Putamen (tissue), 1 donor: ENCODE measurements around the gene GALT.
"Not testable (repeated sequence)": the region's sequence is repeated elsewhere in the genome, so short reads cannot be mapped to it uniquely, and the experiment has no call there.

ENCODE experiments used
- DNase-seq: peaks from one replicate; pipeline ENCODE4 v3.0.0-alpha.2; 2016; ENCODE audit warnings: low spot score

Gene GALT

GRCh38 chr9:34627716-34628655, 18.5 kb upstream of the GALT start:
- DNase-seq, result no peak

GRCh38 chr9:34628656-34629490, 17.6 kb upstream of the GALT start, which contains the start of gene ARID3C:
ARID3C (minus strand) TSS chr9:34629066; CDS start chr9:34628014, 1,052 bp downstream.
- DNase-seq, result no peak

DNA sequence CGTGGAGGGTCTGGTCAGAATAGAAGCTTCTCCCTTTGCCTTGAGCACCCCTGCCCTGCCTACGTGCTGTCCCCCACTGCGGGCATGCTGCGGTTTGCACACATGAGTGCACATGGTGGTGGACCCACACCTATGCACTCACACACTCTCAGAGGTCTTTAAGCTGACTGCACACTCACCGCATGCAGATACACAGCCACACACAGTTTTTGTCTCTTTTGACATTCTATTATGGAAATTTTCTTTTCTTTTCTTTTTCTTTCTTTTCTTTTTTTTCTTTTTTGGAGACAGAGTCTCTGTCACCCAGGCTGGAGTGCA, 17.0 kb upstream of the GALT start:
- no peak for DNase-seq

DNA sequence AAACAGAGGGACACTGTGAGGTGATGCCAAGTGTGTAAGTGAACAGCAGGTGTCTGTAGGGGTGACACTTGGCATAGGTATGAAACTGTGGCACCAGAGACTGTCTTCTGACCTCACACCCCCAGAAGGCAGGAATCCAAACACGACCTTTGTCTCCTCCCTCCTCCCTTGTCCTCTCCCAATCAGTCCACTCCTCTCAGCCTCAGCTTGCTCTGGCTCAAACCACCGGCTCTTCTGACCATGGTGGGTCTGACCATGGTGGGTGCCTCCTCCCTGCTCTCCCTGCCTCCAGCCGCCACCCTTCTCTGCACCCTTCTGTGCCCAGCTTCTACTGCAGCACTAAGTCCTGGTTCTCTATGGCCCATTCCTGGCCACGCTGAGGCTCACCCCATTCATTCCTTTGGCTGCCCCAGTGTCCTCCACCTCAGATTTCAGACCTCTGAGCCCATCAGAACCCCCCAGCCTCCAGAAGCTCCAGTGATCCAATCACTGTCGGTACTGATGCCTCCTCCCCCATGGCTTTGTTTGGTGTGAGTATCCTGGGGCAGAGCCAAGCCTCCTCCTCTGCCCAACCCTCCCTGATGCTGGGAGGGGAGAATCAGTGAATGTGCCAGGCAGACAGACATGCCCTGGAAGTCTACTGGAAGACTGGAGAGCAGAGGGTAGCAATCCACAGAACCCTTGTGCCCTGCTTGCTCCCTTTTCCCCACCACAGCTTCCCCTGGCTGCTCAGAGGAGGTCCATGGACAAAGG, 15.9 kb upstream of the GALT start:
- no peak for DNase-seq

DNA sequence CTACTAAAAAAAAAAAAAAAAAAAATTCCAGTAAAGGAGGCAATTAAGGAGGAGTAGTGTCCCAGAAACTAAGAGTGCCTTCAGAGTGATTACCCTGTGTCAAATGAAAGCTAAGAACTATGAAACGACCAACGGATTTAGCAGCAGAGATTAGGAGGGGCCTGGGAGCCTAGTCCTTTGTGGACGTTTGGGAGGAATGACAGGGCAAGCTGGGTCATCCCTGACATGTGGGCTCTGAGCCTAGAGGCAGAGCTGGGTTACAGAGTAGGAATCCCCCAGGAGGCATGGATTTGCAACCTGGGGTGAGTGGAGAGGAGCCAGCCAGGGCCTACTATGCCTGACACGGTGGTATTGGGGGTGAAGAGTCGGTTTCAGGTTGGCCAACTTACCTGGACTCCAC, 13.3 kb upstream of the GALT start:
- no peak for DNase-seq

- peak; percentile 69 for DNase-seq
Observed at GRCh38 chr9:34633851-34634550, 12.5 kb upstream of the GALT start.

DNA sequence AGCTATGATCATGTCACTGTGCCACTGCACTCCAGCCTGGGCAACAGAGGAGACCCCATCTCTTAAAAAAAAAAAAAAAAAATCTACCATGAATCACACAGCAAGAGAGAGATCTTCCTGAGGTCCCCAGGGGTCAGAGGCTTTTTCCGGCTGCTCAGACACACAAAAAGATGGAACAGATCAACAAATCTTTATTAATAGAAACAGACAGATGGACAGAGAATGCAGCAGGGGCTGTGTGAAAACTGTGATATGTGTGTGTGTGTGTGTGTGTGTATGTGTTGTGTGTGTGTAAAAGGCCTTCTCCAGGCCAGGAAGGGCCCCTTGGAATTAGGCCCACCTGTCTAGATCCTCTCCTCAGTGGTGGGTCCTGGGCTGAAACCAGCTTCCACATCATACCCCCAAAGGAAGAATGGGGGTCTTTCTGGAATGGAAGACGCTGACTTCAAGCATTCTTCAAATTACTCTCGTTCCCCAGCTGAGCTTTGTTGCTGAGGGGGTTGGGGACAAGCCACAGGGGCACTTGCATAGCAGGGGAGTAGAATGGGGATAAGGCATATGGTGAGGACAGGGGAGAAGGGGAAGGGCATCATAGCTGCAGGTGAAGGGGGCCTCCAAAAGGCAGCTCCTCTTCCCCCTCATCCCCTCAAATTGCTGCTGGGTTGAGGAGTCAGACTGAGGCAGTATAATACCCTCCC, 11.8 kb upstream of the GALT start:
- no peak for DNase-seq

GRCh38 chr9:34635556-34635955, 10.9 kb upstream of the GALT start:
- no peak for DNase-seq

- no peak for DNase-seq
Observed at GRCh38 chr9:34636791-34637355, 9.6 kb upstream of the GALT start.

- DNase-seq, result peak; percentile 96
Observed at GRCh38 chr9:34637356-34638137, 8.9 kb upstream of the GALT start, which contains the start of gene SIGMAR1. SIGMAR1 (minus strand) TSS chr9:34637787; CDS start chr9:34637697, 90 bp downstream.

- DNase-seq, result no peak
Observed at GRCh38 chr9:34638138-34638445, 8.4 kb upstream of the GALT start.

- not testable (repeated sequence) for DNase-seq
Observed at GRCh38 chr9:34639322-34639721, 7.2 kb upstream of the GALT start.

- no peak for DNase-seq
Observed at GRCh38 chr9:34642679-34643078, 3.8 kb upstream of the GALT start.

DNA sequence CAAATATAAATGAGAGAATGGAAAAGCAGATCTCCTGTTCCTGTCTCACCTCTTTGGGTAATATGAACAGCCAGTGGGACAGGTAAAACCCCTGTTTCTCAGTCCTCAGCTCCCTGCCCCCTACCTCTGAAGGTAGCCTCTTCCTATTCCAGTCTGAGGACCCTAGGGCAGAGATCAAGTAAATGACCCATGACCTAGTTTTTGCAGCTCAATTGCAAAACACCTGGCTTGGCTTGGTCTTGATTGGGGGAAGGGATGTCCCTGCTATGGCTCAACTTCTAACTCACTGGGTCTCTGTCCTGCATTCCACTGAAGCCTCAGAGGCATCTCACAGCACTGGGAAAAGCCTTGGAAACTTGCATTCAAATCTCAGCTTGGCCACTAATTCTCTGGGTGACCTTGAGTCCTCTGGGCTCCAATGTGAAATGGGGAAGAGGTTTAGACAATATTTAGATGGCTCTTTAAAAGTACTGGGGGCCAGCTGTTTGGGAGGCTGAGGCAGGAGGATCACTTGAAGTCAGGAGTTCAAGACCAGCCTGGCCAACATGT, 1.6 kb upstream of the GALT start:
- no peak for DNase-seq

DNA sequence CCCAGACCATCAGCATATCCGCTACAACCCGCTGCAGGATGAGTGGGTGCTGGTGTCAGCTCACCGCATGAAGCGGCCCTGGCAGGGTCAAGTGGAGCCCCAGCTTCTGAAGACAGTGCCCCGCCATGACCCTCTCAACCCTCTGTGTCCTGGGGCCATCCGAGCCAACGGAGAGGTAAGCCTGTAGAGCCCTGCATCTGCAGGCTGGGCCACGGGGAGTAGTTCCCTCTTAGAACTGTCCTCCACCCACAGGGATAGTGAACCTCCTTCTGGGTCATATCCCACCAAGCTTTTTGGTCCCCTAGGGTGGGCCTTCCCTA, 569 bp downstream of the GALT start:
- no peak for DNase-seq

DNA sequence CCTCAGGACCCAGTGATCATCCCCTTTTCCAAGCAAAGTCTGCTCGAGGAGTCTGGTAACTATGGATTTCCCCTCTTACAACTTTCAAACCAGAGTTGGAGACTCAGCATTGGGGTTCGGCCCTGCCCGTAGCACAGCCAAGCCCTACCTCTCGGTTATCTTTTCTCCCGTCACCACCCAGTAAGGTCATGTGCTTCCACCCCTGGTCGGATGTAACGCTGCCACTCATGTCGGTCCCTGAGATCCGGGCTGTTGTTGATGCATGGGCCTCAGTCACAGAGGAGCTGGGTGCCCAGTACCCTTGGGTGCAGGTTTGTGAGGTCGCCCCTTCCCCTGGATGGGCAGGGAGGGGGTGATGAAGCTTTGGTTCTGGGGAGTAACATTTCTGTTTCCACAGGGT, 1.2 kb downstream of the GALT start:
- no peak for DNase-seq

DNA sequence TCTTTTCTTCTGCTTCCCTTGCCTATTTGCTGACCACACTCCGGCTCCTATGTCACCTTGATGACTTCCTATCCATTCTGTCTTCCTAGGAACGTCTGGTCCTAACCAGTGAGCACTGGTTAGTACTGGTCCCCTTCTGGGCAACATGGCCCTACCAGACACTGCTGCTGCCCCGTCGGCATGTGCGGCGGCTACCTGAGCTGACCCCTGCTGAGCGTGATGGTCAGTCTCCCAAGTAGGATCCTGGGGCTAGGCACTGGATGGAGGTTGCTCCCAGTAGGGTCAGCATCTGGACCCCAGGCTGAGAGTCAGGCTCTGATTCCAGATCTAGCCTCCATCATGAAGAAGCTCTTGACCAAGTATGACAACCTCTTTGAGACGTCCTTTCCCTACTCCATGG, 2.2 kb downstream of the GALT start:
- no peak for DNase-seq

- no peak for DNase-seq
Observed at GRCh38 chr9:34650816-34651215, 4.3 kb downstream of the GALT start.

DNA sequence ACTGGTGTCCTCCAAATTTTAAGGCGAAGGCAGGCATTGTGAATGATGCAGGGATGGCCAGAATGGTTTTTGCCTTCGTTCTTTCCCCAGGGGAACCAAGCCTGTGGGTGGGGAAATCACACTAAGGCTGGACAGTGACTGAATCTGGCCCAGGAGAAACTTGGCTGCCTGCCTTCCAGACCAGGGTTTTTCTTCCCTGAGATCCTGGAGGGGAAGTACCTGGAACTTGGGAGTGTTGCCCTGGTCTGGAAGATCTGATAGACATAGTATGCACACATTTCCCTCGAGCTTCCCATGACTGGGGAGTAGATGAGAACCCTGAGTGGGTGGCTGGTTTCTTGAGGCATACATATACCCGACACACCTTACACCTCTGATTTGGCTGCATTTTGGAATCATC, 4.8 kb downstream of the GALT start:
- no peak for DNase-seq
